ENCODE data around the gene C22orf42.
"Not testable (repeated sequence)": the region's sequence is repeated elsewhere in the genome, so short reads cannot be mapped to it uniquely, and the experiment has no call there.

The C22orf42 gene

DNA sequence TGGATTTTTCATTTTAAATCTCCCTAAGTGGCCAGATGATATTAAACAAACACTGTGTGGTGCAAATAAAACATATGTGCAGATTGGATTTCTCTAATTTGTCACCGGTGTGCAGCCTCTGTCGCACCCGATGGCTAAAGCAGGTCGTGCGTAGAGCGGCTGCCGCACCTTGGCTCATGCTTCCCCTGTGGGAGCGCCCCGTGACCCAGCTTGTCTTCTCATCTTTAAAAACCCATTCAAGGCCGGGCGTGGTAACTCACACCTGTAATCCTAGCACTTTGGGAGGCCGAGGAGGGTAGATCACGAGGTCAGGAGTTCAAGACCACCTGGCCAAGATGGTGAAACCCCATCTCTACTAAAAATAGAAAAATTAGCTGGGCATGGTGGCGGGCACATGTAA, 24.3 kb downstream of the C22orf42 start:
- not testable (repeated sequence) for H3K27ac ChIP-seq (replicated peaks); H3K4me3 ChIP-seq (replicated peaks; ENCODE audit: insufficient read depth, low read length); DNase-seq (ENCODE audit: low read depth in 1 of 2, low spot score in 1 of 2); H3K27me3 ChIP-seq (ENCODE audit: insufficient read depth, poor library complexity, severe bottlenecking)

DNA sequence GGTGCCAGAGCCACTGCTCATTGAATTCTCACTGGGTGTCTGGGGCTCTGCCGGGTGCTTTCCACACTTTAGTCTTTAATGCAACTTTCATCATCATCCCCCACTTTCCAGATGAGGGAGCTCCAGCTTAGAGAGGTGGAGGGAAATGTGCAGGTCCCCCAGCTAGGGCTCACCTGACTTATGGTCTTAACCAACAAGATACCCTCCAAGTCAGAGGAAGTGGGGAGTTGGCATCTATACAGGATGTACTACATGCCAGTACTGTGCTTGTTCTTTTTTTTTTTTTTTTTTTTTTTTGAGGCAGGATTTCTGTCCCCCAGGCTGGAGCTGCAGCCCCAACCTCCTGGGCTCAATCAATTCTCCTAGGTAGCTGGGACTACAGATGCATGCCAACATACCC, 26.3 kb downstream of the C22orf42 start:
- H3K27ac ChIP-seq (replicated peaks), result no peak overlapping the region
- no peak for DNase-seq (ENCODE audit: low read depth in 1 of 2, low spot score in 1 of 2)
- H3K27me3 ChIP-seq (ENCODE audit: insufficient read depth, poor library complexity, severe bottlenecking), result no peaks in the 10 kb centered on the region
- TF ChIP-seq REST (IDR thresholded peaks at IDR 0.05; ENCODE audit: insufficient replicate concordance, low read depth) (no peak), POLR2AphosphoS5 (IDR thresholded peaks at IDR 0.05; ENCODE audit: low read depth) (no peak), SPI1 (IDR thresholded peaks at IDR 0.05; ENCODE audit: borderline replicate concordance, low read depth) (no peak), GABPA (IDR thresholded peaks at IDR 0.05; ENCODE audit: low read depth) (no peak), CTCF (IDR thresholded peaks at IDR 0.05; ENCODE audit: insufficient read depth, low read length) (no peak)
- H3K4me3 ChIP-seq (replicated peaks; ENCODE audit: insufficient read depth, low read length), result no peak overlapping the region

GRCh38 chr22:32132126-32132525, 27.0 kb downstream of the C22orf42 start:
- no peak for DNase-seq (ENCODE audit: low read depth in 1 of 2, low spot score in 1 of 2)
- no peak overlapping the region for H3K4me3 ChIP-seq (replicated peaks; ENCODE audit: insufficient read depth, low read length)
- TF ChIP-seq SPI1 (IDR thresholded peaks at IDR 0.05; ENCODE audit: borderline replicate concordance, low read depth) (no peak), REST (IDR thresholded peaks at IDR 0.05; ENCODE audit: insufficient replicate concordance, low read depth) (no peak), POLR2AphosphoS5 (IDR thresholded peaks at IDR 0.05; ENCODE audit: low read depth) (no peak), CTCF (IDR thresholded peaks at IDR 0.05; ENCODE audit: insufficient read depth, low read length) (no peak), GABPA (IDR thresholded peaks at IDR 0.05; ENCODE audit: low read depth) (no peak)
- no peaks in the 10 kb centered on the region for H3K27me3 ChIP-seq (ENCODE audit: insufficient read depth, poor library complexity, severe bottlenecking)
- no peak overlapping the region for H3K27ac ChIP-seq (replicated peaks)

DNA sequence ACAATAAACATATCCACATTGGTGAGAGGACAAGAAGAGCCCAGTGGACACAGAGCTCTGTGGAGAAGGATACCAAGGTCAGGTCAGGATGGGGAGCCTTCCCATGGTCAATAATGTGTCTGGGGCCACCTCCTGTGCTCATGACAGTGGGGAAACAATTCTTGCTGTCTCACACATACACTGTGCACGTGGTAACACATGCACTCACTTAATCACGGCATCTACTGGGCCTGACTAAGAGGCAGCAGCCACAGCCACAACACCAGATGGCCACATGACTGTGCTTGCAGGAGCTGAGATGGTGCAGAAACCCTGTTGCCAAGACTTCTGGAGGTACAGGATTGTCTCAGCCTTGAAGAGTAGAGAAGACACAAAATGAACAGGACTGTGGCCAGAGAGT, 28.6 kb downstream of the C22orf42 start:
- DNase-seq (ENCODE audit: low read depth in 1 of 2, low spot score in 1 of 2), result no peak
- Histone ChIP-seq H3K27ac (replicated peaks) (no peak overlapping the region), H3K27me3 (ENCODE audit: insufficient read depth, poor library complexity, severe bottlenecking) (no peaks in the 10 kb centered on the region), H3K4me3 (replicated peaks; ENCODE audit: insufficient read depth, low read length) (no peak overlapping the region)
- TF ChIP-seq GABPA (IDR thresholded peaks at IDR 0.05; ENCODE audit: low read depth), result no peak
- no peak for TF ChIP-seq REST (IDR thresholded peaks at IDR 0.05; ENCODE audit: insufficient replicate concordance, low read depth)
- no peak for TF ChIP-seq POLR2AphosphoS5 (IDR thresholded peaks at IDR 0.05; ENCODE audit: low read depth)
- TF ChIP-seq CTCF (IDR thresholded peaks at IDR 0.05; ENCODE audit: insufficient read depth, low read length), result no peak
- no peak for TF ChIP-seq SPI1 (IDR thresholded peaks at IDR 0.05; ENCODE audit: borderline replicate concordance, low read depth)
